Measurements from ENCODE around the gene CNP.

GRCh38 chr17:42025936-42026335 is 59.3 kb downstream of the CNP start:
- no peak for TF ChIP-seq CTCF (IDR thresholded peaks at IDR 0.05)
- no peak for TF ChIP-seq POLR2AphosphoS5 (IDR thresholded peaks at IDR 0.05; ENCODE audit: low read depth, low read length)
- TF ChIP-seq REST (IDR thresholded peaks at IDR 0.05; ENCODE audit: insufficient read depth in 1 of 2, low read depth in 2 of 2, low read length in 1 of 2), result no peak
- no peak for TF ChIP-seq SIN3A (IDR thresholded peaks at IDR 0.05; ENCODE audit: borderline replicate concordance, insufficient read depth, low read depth, low read length)
- TF ChIP-seq TCF7L2 (IDR thresholded peaks at IDR 0.05; ENCODE audit: low read depth, low read length), result no peak

All from Panc1 (cell line).